K562 (cell line): ENCODE results near the gene ACAD8. TPM values are rescaled to one million over a fixed set of nuclear protein-coding genes. Genes with fewer than 3 reads are reported as not detected.

ENCODE experiments used
- DEAF1 ChIP-seq: fragments of 450-650 bp; formaldehyde crosslinking; IDR thresholded peaks from 2 replicates; pipeline ENCODE4 v1.4.0; 2020; ENCODE audit warnings: mild to moderate bottlenecking, moderate library complexity
- GATAD2A ChIP-seq: fragments of 450-650 bp; IDR thresholded peaks from 2 replicates; pipeline ENCODE4 v1.6.1; 2017
- MTA2 ChIP-seq: fragments of 450-650 bp; IDR thresholded peaks from 2 replicates; pipeline ENCODE4 v1.6.1; 2016; ENCODE audit warnings: low read depth
- POLR2AphosphoS5 ChIP-seq: IDR thresholded peaks from 2 replicates; pipeline ENCODE4 v1.6.1; 2011; ENCODE audit warnings: mild to moderate bottlenecking, low read depth, low read length, moderate library complexity; ENCODE audit not compliant: control insufficient read depth, insufficient read depth
- RCOR1 ChIP-seq, 2 experiments: IDR thresholded peaks; 2 replicates each; pipeline ENCODE4 v1.6.1; 2012; ENCODE audit warnings: low read depth in 2 of 2, low read length in 2 of 2, borderline replicate concordance in 1 of 2, improper control_type of control experiment in 1 of 2
- STAT5A ChIP-seq: IDR thresholded peaks from 2 replicates; pipeline ENCODE4 v1.6.1; 2012; ENCODE audit warnings: low read length, inconsistent platforms, borderline replicate concordance
- TAF15 ChIP-seq: fragments of 200-400 bp; formaldehyde crosslinking; IDR thresholded peaks from 2 replicates; pipeline ENCODE4 v1.6.1; 2017; ENCODE audit warnings: mild to moderate bottlenecking, low read depth, low read length, moderate library complexity
- polyA plus RNA-seq, 8 experiments: library from polyadenylated mRNA; depleted of rRNA in 4 of 8; stranded (reverse) in 5 of 8; unstranded in 3 of 8; fragments of >200 nt; fragmentation: Nextera tagmentation in 2 of 8; fragmentation: Illumina TruSeq in 1 of 8; extraction: Ambion mirVana in 2 of 8; extraction: Trizol in 1 of 8; gene quantifications; 2 replicates each; pipeline versions ENCODE4 v1.2.1 to v1.2.3, GENCODE V29; 2011 to 2014; ENCODE audit warnings: inconsistent platforms in 1 of 8, missing spikeins in 1 of 8
- total RNA-seq, 7 experiments: library from RNA; depleted of rRNA in 6 of 7; stranded (reverse); fragments of >200 nt in 6 of 7; fragmentation: Illumina TruSeq in 2 of 7; extraction: Trizol in 2 of 7; gene quantifications; 2 replicates each; pipeline versions ENCODE4 v1.2.1 to v1.2.3, GENCODE V29; 2011 to 2021; ENCODE audit warnings: low replicate concordance in 1 of 7
- TF ChIP-seq, protein P1 (sequence below): IDR thresholded peaks from 2 replicates; pipeline ENCODE4 v1.6.1; 2011; ENCODE audit warnings: borderline replicate concordance, low read depth, mild to moderate bottlenecking, moderate library complexity, low read length; ENCODE audit not compliant: insufficient read depth, poor library complexity, severe bottlenecking
- TF ChIP-seq, protein P2 (sequence below): sonication (generic); formaldehyde crosslinking; IDR thresholded peaks from 2 replicates; pipeline ENCODE4 v1.8.0; 2022; ENCODE audit warnings: mild to moderate bottlenecking, missing genetic modification reagents
- TF ChIP-seq, protein P3 (sequence below): sonication (generic); IDR thresholded peaks from 2 replicates; pipeline ENCODE4 v1.6.1; 2016

ACAD8 gene
- total and polyA plus RNA-seq, 9 of the 15 experiments (the other 6 are each of a cell fraction or from before 2014, with no cell fraction given): 6.5 to 34.1 (median 20.1) TPM

DNA sequence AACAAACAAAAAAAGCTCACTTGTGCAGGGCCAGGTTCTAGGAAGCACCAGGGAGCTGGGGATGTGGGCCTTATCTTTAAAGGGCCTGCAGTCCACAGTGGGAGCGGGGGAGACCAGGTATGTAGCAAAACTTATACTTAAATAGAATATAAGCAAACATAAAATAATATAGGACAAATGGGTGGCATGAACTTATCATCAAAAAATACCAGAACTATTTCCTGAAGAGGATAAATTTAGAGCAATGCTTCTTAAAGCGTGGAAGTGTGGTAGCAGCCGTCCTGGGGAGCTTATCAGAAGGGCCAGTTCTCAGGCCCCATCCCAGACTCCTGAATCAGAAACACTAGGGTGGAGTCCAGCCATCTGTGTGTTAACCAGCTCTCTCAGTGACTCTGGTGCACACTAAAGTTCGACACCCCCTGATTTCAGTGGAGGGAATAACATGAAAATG lies 19.6 kb upstream of the ACAD8 start (continued):
- TF ChIP-seq, protein P1, sequence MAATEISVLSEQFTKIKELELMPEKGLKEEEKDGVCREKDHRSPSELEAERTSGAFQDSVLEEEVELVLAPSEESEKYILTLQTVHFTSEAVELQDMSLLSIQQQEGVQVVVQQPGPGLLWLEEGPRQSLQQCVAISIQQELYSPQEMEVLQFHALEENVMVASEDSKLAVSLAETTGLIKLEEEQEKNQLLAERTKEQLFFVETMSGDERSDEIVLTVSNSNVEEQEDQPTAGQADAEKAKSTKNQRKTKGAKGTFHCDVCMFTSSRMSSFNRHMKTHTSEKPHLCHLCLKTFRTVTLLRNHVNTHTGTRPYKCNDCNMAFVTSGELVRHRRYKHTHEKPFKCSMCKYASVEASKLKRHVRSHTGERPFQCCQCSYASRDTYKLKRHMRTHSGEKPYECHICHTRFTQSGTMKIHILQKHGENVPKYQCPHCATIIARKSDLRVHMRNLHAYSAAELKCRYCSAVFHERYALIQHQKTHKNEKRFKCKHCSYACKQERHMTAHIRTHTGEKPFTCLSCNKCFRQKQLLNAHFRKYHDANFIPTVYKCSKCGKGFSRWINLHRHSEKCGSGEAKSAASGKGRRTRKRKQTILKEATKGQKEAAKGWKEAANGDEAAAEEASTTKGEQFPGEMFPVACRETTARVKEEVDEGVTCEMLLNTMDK: no peak
- no peak for TF ChIP-seq STAT5A
- peak; percentile 49; the same call in 1 of the 2 replicates for TF ChIP-seq POLR2AphosphoS5
- TF ChIP-seq, protein P2, sequence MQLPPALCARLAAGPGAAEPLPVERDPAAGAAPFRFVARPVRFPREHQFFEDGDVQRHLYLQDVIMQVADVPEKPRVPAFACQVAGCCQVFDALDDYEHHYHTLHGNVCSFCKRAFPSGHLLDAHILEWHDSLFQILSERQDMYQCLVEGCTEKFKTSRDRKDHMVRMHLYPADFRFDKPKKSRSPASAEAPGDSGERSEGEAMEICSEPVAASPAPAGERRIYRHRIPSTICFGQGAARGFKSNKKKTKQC: no peak
- TF ChIP-seq DEAF1 (CRISPR knock-in tag): no peak
- 0 out of 2 replicates have a peak, but pooled peaks have one; percentile 16 for TF ChIP-seq MTA2
- no peak for TF ChIP-seq TAF15
- no peak for TF ChIP-seq GATAD2A
- TF ChIP-seq, protein P3, sequence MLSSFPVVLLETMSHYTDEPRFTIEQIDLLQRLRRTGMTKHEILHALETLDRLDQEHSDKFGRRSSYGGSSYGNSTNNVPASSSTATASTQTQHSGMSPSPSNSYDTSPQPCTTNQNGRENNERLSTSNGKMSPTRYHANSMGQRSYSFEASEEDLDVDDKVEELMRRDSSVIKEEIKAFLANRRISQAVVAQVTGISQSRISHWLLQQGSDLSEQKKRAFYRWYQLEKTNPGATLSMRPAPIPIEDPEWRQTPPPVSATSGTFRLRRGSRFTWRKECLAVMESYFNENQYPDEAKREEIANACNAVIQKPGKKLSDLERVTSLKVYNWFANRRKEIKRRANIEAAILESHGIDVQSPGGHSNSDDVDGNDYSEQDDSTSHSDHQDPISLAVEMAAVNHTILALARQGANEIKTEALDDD: peak; percentile 59; the same call in 1 of the 2 replicates
- peak in 1 of 2 experiments; percentile 61; a peak in 2 of 4 replicates for TF ChIP-seq RCOR1 (IDR thresholded peaks at IDR 0.05; ENCODE audit: borderline replicate concordance in 1 of 2, low read depth in 2 of 2, low read length in 2 of 2)
